NT2/D1 (cell line): ENCODE data around the gene RUVBL1.
A peak's percentile ranks its signal among the peaks of the same experiment; 100 is the strongest.

Source experiments
- DNase-seq: peaks from one replicate; pipeline ENCODE4 v3.0.0-alpha.2; 2011; ENCODE audit warnings: low read depth, low spot score
- H3K27me3 ChIP-seq: 2 replicates; pipeline ENCODE4 v1.6.0; 2011; ENCODE audit warnings: mild to moderate bottlenecking; ENCODE audit not compliant: insufficient read length, insufficient read depth
- H3K36me3 ChIP-seq: 2 replicates; pipeline ENCODE4 v1.6.1; 2011; ENCODE audit warnings: mild to moderate bottlenecking, low read length, mixed read lengths; ENCODE audit not compliant: insufficient read depth, insufficient read length
- H3K4me1 ChIP-seq: 2 replicates; pipeline ENCODE4 v1.5.1; 2011; ENCODE audit not compliant: insufficient read depth, insufficient read length
- H3K4me3 ChIP-seq: 2 replicates; pipeline ENCODE4 v1.5.1; 2011; ENCODE audit warnings: low read depth; ENCODE audit not compliant: insufficient read length
- H3K9ac ChIP-seq: 2 replicates; pipeline ENCODE4 v1.6.0; 2011; ENCODE audit warnings: low read depth; ENCODE audit not compliant: insufficient read length
- H3K9me3 ChIP-seq: 2 replicates; pipeline ENCODE4 v1.5.1; 2011; ENCODE audit warnings: mild to moderate bottlenecking, low read length; ENCODE audit not compliant: insufficient read depth
- SUZ12 ChIP-seq: IDR thresholded peaks from 2 replicates; pipeline ENCODE4 v1.6.1; 2011; ENCODE audit not compliant: insufficient read length, insufficient read depth; ENCODE audit errors: extremely low read depth
- YY1 ChIP-seq: IDR thresholded peaks from 2 replicates; pipeline ENCODE4 v1.6.1; 2011; ENCODE audit not compliant: insufficient read length, insufficient read depth
- ZNF274 ChIP-seq: IDR thresholded peaks from 2 replicates; pipeline ENCODE4 v1.6.1; 2011; ENCODE audit warnings: mild to moderate bottlenecking, low read depth, low read length

RUVBL1 gene

GRCh38 chr3:128054367-128054766, 69.2 kb downstream of the RUVBL1 start:
- Histone ChIP-seq H3K4me3 (no peak overlapping the region), H3K9ac (peak overlapping the region; percentile 7), H3K4me1 (peaks cover 3% of the 10 kb centered on the region), H3K9me3 (no peaks in the 10 kb centered on the region), H3K27me3 (no peaks in the 10 kb centered on the region), H3K36me3 (peaks cover 64% of the 10 kb centered on the region)
- no peak for DNase-seq
- TF ChIP-seq ZNF274: no peak
- no peak for TF ChIP-seq YY1
- no peak for TF ChIP-seq SUZ12

GRCh38 chr3:128053614-128054013, 70.0 kb downstream of the RUVBL1 start:
- no peaks in the 10 kb centered on the region for H3K27me3 ChIP-seq
- TF ChIP-seq YY1 (no peak), ZNF274 (no peak), SUZ12 (no peak)
- peak overlapping the region; percentile 97 for H3K9ac ChIP-seq
- no peak for DNase-seq
- peaks cover 57% of the 10 kb centered on the region for H3K36me3 ChIP-seq
- peak overlapping the region; percentile 91 for H3K4me3 ChIP-seq
- H3K4me1 ChIP-seq: peaks cover 3% of the 10 kb centered on the region
- H3K9me3 ChIP-seq: no peaks in the 10 kb centered on the region

- DNase-seq: no peak
- H3K27me3 ChIP-seq: no peaks in the 10 kb centered on the region
- peaks cover 50% of the 10 kb centered on the region for H3K36me3 ChIP-seq
- TF ChIP-seq SUZ12 (no peak), YY1 (no peak), ZNF274 (no peak)
- H3K4me3 ChIP-seq: peak overlapping the region; percentile 91
- peak overlapping the region; percentile 97 for H3K9ac ChIP-seq
- peaks cover 3% of the 10 kb centered on the region for H3K4me1 ChIP-seq
- H3K9me3 ChIP-seq: no peaks in the 10 kb centered on the region
Measured at GRCh38 chr3:128052595-128053351, 70.8 kb downstream of the RUVBL1 start.

- peaks cover 3% of the 10 kb centered on the region for H3K4me1 ChIP-seq
- H3K27me3 ChIP-seq: no peaks in the 10 kb centered on the region
- peaks cover 43% of the 10 kb centered on the region for H3K36me3 ChIP-seq
- no peaks in the 10 kb centered on the region for H3K9me3 ChIP-seq
- peak within 1 kb of the TSS; percentile 91 for H3K4me3 ChIP-seq
- peak within 1 kb of the TSS; percentile 97 for H3K9ac ChIP-seq
- DNase-seq: peak; percentile 87
- no peak for TF ChIP-seq ZNF274
- TF ChIP-seq YY1: no peak
- no peak for TF ChIP-seq SUZ12
Measured at GRCh38 chr3:128051837-128052594, 71.6 kb downstream of the RUVBL1 start, which contains the start of gene SEC61A1. SEC61A1 (plus strand) TSS chr3:128052437; CDS start chr3:128052553, 116 bp downstream.

DNA sequence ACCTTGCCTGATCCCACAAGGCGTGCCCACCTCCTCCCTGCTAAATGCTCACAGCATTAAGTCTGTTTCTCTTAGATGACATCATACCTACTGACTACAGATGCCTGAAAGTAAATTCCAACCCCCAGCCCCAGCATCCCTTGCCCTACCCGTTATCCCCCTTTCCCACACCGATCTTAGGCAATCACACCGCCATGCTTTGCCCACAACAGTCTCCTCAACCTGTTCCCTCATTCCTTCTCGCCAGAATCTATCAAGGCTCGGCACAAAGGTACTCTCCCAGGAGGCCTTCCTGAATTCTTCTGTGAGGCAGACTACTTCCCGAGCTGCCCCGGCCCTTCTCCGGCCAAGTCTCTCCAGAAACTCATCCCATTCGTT, 72.2 kb downstream of the RUVBL1 start:
- peak overlapping the region; percentile 91 for H3K4me3 ChIP-seq
- no peaks in the 10 kb centered on the region for H3K27me3 ChIP-seq
- H3K36me3 ChIP-seq: peaks cover 38% of the 10 kb centered on the region
- H3K9ac ChIP-seq: peak overlapping the region; percentile 94
- no peak for TF ChIP-seq SUZ12
- no peak for TF ChIP-seq YY1
- TF ChIP-seq ZNF274: no peak
- H3K4me1 ChIP-seq: peaks cover 3% of the 10 kb centered on the region
- no peak for DNase-seq
- no peaks in the 10 kb centered on the region for H3K9me3 ChIP-seq

DNA sequence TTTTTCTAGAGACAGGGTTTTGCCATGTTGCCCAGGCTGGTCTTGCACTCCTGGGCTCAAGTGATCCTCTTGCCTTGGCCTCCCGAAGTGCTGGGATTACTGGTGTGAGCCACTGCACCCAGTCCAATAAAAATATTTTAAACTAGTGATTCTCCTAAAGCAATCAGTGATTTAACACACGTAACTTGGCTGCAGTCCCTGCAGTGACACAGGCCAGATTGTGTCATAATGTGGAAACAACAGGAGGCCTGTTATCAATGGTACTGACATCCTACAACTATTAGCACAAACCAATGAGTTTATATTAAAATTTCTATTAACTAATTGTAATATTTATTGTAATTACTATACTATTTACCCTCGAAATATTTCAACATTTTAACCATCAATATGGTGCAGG, 73.0 kb downstream of the RUVBL1 start:
- H3K9me3 ChIP-seq: no peaks in the 10 kb centered on the region
- no peak for TF ChIP-seq ZNF274
- TF ChIP-seq SUZ12: no peak
- no peak for TF ChIP-seq YY1
- no peaks in the 10 kb centered on the region for H3K27me3 ChIP-seq
- H3K9ac ChIP-seq: no peak overlapping the region
- H3K4me1 ChIP-seq: peaks cover 3% of the 10 kb centered on the region
- DNase-seq: no peak
- H3K4me3 ChIP-seq: no peak overlapping the region
- H3K36me3 ChIP-seq: peaks cover 30% of the 10 kb centered on the region

- H3K9ac ChIP-seq: no peak overlapping the region
- no peak for DNase-seq
- H3K4me1 ChIP-seq: no peaks in the 10 kb centered on the region
- no peaks in the 10 kb centered on the region for H3K9me3 ChIP-seq
- H3K27me3 ChIP-seq: no peaks in the 10 kb centered on the region
- no peak overlapping the region for H3K4me3 ChIP-seq
- TF ChIP-seq YY1 (no peak), SUZ12 (no peak), ZNF274 (no peak)
- no peaks in the 10 kb centered on the region for H3K36me3 ChIP-seq
Measured at GRCh38 chr3:128041344-128041743, 82.3 kb downstream of the RUVBL1 start.
